DMS53 treated with DMSO at 0.1 percent for 48 hours (cell line): Measurements from ENCODE around the gene KIT.

Experiments used
- DNase-seq: peaks from one replicate; lab custom pipeline; 2025; ENCODE audit not compliant: unreplicated experiment; lab: John Stamatoyannopoulos, UW

The KIT gene

DNA sequence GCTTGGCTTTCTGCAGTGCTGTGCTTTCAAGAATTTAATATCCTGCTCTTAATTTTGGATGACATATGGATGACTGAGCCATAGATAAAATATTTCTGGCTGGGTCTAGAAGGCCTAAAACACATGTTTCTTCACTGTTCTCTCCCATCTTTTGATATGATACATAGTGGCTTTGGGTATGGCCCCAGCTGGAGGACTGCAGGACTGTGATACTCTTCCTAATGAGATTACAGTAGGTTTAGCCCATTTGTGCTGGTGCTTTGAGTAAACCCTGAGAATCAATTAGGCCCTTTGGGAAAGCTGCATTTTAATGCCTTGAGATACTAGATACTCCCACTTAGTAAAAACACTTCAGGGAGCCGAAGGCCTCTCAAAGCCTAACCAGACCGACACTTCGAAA lies 38.0 kb downstream of the KIT start:
- DNase-seq: no peak

- DNase-seq: no peak
Measured at GRCh38 chr4:54696649-54697048, 38.9 kb downstream of the KIT start.

- DNase-seq: no peak
Measured at GRCh38 chr4:54700986-54701385, 43.2 kb downstream of the KIT start.

DNA sequence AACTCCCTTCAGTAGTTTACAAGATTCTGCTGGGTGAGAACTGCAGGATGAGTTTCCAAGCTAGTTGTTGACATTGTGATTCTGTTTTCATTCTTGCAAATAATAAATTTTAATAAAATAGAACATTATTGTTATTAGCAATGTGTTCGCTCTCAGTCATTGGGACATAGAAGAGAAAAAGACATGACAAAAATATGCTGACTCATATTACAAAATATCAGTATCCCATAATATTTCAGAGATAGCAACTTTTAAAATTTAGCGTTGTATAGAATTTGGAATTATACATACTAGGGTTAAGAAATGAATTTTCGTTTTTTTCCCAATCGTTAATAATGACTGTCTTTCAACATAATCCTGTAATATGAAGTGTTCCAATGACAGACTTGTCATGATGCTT lies 45.4 kb downstream of the KIT start:
- no peak for DNase-seq

GRCh38 chr4:54707406-54707805 lies 49.6 kb downstream of the KIT start:
- DNase-seq: no peak

- DNase-seq: no peak
Measured at GRCh38 chr4:54708339-54709279, 50.9 kb downstream of the KIT start.

DNA sequence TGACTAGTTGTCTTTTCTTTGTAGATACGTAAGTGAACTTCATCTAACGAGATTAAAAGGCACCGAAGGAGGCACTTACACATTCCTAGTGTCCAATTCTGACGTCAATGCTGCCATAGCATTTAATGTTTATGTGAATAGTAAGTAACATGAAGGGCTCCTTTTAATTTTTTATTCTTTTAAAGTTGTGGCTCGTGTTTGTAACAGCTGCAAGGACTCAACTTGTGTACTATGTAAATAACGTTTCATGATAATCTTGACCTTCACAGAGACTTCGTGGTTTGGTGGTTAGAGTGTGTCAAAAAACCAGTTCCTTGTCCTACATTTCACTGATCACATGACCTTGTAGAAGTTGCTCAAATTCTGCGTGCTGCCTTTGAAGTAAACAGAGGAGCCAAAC lies 51.6 kb downstream of the KIT start:
- DNase-seq: no peak

- DNase-seq: no peak
Measured at GRCh38 chr4:54712206-54712605, 54.4 kb downstream of the KIT start.

DNA sequence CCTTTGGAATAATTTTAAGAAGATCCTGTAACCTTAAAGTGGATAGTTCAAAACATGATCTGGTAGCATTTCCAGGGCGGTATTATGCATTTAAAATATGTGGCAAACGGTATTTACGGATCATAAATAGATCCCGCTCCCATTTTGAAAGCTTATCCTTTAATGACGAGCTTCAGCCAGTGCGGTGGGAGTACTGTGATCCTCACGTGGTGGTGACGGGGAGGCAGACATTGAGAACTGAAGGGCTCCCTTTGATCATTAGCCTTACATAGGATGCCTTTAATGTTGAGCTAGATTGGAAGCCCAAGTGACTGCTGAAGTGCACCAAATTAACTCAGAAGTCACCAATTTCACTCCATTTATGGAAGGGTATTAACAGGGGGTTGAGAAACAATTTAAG lies 56.9 kb downstream of the KIT start:
- no peak for DNase-seq

DNA sequence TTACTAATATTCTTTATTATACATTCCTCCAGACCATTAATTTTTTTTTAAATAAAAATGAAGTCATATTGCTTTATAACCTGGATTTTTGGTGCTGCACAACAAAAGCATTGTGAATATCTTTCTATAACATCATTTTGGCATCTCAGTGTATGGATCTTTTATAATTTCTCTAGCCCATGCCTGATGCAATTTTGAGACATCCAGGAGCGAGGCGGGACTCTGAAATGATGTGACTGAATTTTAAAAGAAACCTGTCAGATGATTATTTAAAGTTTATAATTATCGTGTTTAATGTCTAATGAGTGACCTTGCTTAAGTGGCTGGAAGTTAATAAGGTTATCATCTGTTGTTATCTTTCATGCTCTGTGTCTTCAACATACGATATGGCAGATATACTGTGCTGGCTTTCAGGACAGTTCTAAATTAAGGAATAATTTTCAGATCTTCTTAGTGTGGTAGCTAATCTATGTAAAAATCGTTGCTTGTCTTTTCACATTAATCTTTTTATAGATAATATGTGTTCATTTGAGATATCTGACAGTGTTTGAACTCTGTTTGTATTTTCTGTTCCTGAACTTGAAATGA lies 58.8 kb downstream of the KIT start:
- no peak for DNase-seq

DNA sequence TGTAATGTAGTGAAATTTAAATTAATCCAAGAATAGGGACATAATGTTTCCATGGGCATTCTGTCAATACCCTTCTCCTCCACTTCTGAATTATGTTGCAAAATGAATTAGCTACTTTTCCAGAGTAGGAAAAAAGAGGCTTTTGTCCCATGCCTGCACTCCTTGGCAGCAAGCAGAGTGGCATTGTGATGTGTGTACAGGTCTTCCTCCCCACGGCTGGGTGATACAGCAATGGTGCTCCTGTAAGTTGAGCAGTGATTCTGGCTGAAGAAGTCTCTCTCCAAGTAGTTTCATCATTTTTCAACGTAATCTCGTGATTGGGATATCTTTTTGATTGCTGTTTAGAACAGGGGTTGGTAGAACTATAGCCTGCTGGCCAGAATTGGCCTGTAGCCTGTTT lies 59.9 kb downstream of the KIT start:
- no peak for DNase-seq

DNA sequence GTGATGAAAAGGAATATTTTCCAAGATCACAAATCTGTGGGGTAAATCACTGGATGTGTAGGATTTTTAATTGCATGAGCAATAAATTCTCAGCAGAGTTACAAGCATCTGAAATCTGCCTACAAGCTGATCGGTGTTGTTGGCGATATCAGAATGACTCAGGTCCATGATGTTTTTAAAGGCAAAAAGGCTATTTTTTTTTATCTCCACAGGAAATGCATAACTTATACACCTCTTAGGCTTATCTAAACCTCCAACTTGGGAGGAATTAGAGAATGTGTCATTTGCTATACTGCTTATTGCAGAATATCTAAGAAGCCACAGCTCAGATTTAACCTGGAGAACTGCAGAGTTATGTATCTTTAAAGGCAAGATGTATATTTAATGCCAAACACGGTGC lies 61.6 kb downstream of the KIT start:
- DNase-seq: no peak

- no peak for DNase-seq
Measured at GRCh38 chr4:54723220-54723619, 65.5 kb downstream of the KIT start.

GRCh38 chr4:54723820-54724219 lies 66.1 kb downstream of the KIT start:
- no peak for DNase-seq

- no peak for DNase-seq
Measured at GRCh38 chr4:54726907-54727306, 69.2 kb downstream of the KIT start.

DNA sequence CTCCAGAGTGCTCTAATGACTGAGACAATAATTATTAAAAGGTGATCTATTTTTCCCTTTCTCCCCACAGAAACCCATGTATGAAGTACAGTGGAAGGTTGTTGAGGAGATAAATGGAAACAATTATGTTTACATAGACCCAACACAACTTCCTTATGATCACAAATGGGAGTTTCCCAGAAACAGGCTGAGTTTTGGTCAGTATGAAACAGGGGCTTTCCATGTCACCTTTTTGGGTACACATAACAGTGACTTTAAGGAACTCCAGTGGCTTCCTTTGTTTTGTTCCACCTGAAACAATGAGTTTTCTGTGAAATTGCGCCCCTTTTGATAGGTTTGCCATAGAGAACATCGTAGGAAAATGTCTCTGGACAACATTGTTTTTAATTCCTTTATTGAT lies 69.6 kb downstream of the KIT start:
- no peak for DNase-seq

DNA sequence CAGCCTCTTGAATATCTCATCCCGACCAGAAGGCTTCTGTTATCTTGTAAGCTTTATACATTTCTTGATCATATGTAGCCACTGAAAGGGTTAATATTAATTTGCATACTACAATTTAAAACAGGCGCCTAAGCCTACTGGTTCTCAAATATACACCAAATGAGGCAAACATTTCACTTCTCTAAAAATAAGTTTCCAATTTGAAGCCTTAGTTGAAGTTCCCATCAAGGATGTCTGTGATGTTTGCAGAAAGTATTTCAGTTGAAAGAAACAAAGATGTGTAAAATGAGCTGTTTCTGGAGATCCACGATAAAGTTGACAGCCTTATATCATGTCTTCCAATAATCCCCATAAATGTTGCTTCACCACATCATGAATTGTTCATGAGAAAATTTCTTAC lies 70.6 kb downstream of the KIT start:
- no peak for DNase-seq

GRCh38 chr4:54729256-54729655 lies 71.5 kb downstream of the KIT start:
- DNase-seq: no peak

GRCh38 chr4:54730581-54730980 lies 72.8 kb downstream of the KIT start:
- DNase-seq: no peak

GRCh38 chr4:54731552-54731951 lies 73.8 kb downstream of the KIT start:
- DNase-seq: peak; percentile 24

- DNase-seq: no peak
Measured at GRCh38 chr4:54731976-54732375, 74.2 kb downstream of the KIT start.

DNA sequence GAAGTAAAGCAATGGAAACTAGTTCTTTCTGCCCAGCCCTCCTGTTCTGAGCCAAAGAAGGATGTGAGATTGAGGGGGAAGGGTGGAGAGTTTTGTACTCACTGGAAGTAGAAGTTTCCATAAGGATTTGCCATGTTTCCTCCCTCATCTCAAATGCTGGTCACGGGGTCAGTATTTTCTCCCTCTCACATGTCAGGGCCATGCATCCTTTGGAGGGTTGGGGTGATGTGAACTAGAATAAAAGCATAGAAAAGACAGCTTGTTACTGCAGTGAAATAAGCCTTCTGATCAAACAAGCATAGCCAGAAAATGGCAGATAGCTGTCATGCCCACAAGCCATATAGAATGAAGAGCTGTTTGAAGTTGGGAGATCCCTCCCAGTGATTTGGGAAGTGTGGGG lies 79.7 kb downstream of the KIT start:
- no peak for DNase-seq

DNA sequence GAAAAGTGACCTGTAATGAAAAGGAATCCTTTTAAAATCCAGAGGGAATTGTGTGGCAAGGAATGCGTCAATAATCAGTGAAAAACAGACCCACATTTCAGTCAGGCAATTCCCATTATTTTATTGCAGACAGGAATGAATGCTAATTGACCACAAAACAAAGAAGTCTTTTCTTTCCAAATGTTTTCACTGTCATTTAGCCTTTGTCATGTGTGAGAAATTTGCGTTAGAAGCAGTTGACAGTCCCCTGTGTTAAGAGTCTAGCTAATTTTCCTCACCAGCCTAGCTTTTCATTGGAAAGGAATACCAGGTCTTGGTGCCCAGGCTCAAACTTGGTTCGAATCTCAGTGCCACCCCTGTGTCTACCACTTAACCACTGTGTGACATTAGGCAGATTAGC lies 83.4 kb downstream of the KIT start:
- DNase-seq: no peak
